GM12878 (cell line): Measurements from ENCODE around the gene ZNF827. TPM values are rescaled to one million over a fixed set of nuclear protein-coding genes. Genes with fewer than 3 reads are reported as not detected.

Experiments used
- CHD2 ChIP-seq: IDR thresholded peaks from 2 replicates; pipeline ENCODE4 v1.6.1; 2011; ENCODE audit warnings: low read depth, low read length, improper control_type of control experiment, borderline replicate concordance
- E2F8 ChIP-seq: fragments of 450-650 bp; IDR thresholded peaks from 2 replicates; pipeline ENCODE4 v1.6.1; 2018; ENCODE audit warnings: mild to moderate bottlenecking, low read depth, moderate library complexity; ENCODE audit not compliant: partially characterized antibody
- EED ChIP-seq: sonication (generic); IDR thresholded peaks from 2 replicates; pipeline ENCODE4 v1.6.1; 2016; ENCODE audit warnings: antibody characterized with exemption, low read depth
- FOXM1 ChIP-seq: IDR thresholded peaks from 2 replicates; pipeline ENCODE4 v1.6.1; 2012; ENCODE audit warnings: low read depth, mild to moderate bottlenecking, inconsistent platforms, low read length, moderate library complexity
- KLF5 ChIP-seq: fragments of 450-650 bp; IDR thresholded peaks from 2 replicates; pipeline ENCODE4 v1.6.1; 2014; ENCODE audit warnings: mild to moderate bottlenecking; ENCODE audit not compliant: partially characterized antibody
- NFYB ChIP-seq: IDR thresholded peaks from 2 replicates; pipeline ENCODE4 v1.6.1; 2011; ENCODE audit warnings: low read depth, mild to moderate bottlenecking, low read length, improper control_type of control experiment, moderate library complexity; ENCODE audit not compliant: insufficient read depth
- NR2F1 ChIP-seq: fragments of 450-650 bp; conservative IDR thresholded peaks from 2 replicates; pipeline ENCODE4 v1.6.1; 2017; ENCODE audit warnings: mild to moderate bottlenecking
- POLR2AphosphoS2 ChIP-seq: IDR thresholded peaks from 2 replicates; pipeline ENCODE4 v1.6.1; 2011; ENCODE audit warnings: low read depth, mild to moderate bottlenecking, low read length, improper control_type of control experiment, moderate library complexity
- PRDM15 ChIP-seq: fragments of 450-650 bp; formaldehyde crosslinking; IDR thresholded peaks from 2 replicates; pipeline ENCODE4 v1.4.0; 2020; ENCODE audit warnings: mild to moderate bottlenecking, moderate library complexity
- SMAD5 ChIP-seq: IDR thresholded peaks from 2 replicates; pipeline ENCODE4 v1.6.1; 2016; ENCODE audit warnings: antibody characterized with exemption, low read depth
- SMC3 ChIP-seq: IDR thresholded peaks from 2 replicates; pipeline ENCODE4 v1.6.1; 2011; ENCODE audit warnings: low read length, improper control_type of control experiment, borderline replicate concordance
- STAT1 ChIP-seq: fragments of 450-650 bp; conservative IDR thresholded peaks from 2 replicates; pipeline ENCODE4 v1.6.1; 2014; ENCODE audit warnings: antibody characterized with exemption, mild to moderate bottlenecking
- YBX1 ChIP-seq: fragments of 450-650 bp; IDR thresholded peaks from 2 replicates; pipeline ENCODE4 v1.6.1; 2016; ENCODE audit warnings: antibody characterized with exemption
- ZNF274 ChIP-seq: IDR thresholded peaks from one replicate; pipeline ENCODE4 v1.8.0; 2011; ENCODE audit not compliant: insufficient read length, insufficient read depth
- ZNF687 ChIP-seq: fragments of 450-650 bp; IDR thresholded peaks from 2 replicates; pipeline ENCODE4 v1.6.1; 2017; ENCODE audit warnings: mild to moderate bottlenecking, moderate library complexity
- polyA plus RNA-seq, 11 experiments: library from polyadenylated mRNA; depleted of rRNA in 4 of 11; unstranded in 6 of 11; stranded (reverse) in 5 of 11; fragments of >200 nt; fragmentation: Nextera tagmentation in 4 of 11; fragmentation: Illumina TruSeq in 1 of 11; extraction: Ambion mirVana in 4 of 11; extraction: Trizol in 1 of 11; gene quantifications; 1 replicate in 1 of 11; 2 replicates in 10 of 11; pipeline versions ENCODE4 v1.2.1 to v1.2.3, GENCODE V29; 2011 to 2016; ENCODE audit warnings: inconsistent platforms in 2 of 11, missing spikeins in 2 of 11, low read depth in 1 of 11
- total RNA-seq, 4 experiments: library from RNA; depleted of rRNA in 3 of 4; stranded (reverse); fragments of >200 nt in 3 of 4; fragmentation: Illumina TruSeq in 1 of 4; extraction: Trizol in 1 of 4; gene quantifications; 2 replicates each; pipeline versions ENCODE4 v1.2.1 to v1.2.3, GENCODE V29; 2013 to 2021
- TF ChIP-seq, protein P1 (sequence below): fragments of 150-350 bp; IDR thresholded peaks from 2 replicates; pipeline ENCODE4 v1.6.1; 2014; ENCODE audit warnings: mild to moderate bottlenecking, low read depth, low read length

The ZNF827 gene
- total and polyA plus RNA-seq, 10 of the 15 experiments (the other 5 are each of a cell fraction or from before 2014, with no cell fraction given) = 3.8 to 31.5 (median 13.6) TPM

DNA sequence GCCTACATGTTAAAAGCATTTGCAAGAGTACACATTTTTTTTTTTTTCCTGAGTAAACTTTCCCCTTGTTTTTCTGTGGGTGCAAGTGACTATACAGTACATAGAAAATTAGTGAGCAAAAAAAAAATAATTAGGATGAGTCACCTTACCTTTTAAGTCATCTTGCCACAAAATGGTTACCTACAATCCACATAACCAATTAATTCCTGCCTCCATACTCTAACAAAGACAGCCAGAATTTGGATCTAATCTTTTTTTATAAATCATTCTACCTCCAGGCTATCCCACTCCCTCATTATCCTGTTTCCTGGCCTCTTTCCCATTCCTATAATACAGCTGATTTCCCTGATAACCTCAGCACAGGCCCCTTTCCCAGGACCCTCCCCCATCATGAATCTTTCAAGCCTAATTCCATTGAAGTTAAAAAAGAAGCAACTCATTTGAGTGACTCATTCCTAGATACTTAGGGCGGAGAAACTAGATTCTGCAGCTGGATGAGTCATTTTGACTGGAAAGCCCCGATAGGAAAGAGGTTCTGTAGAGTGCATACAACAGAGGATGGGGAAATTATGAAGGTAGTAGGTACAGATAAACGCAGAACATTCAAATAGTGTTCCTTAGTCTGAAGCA lies 130.5 kb downstream of the ZNF827 start (continued):
- TF ChIP-seq ZNF687 (no peak), ZNF274 (no peak), SMC3 (no peak; the same call in 1 of the 2 replicates), PRDM15 (no peak), CHD2 (0 out of 2 replicates have a peak, but pooled peaks have one; percentile 20), EED (peak; percentile 100), NR2F1 (peak; percentile 55; the same call in 1 of the 2 replicates), POLR2AphosphoS2 (no peak), STAT1 (no peak), YBX1 (no peak), NFYB (no peak), E2F8 (no peak), FOXM1 (peak; percentile 98), SMAD5 (no peak), KLF5 (no peak)
- TF ChIP-seq, protein P1, sequence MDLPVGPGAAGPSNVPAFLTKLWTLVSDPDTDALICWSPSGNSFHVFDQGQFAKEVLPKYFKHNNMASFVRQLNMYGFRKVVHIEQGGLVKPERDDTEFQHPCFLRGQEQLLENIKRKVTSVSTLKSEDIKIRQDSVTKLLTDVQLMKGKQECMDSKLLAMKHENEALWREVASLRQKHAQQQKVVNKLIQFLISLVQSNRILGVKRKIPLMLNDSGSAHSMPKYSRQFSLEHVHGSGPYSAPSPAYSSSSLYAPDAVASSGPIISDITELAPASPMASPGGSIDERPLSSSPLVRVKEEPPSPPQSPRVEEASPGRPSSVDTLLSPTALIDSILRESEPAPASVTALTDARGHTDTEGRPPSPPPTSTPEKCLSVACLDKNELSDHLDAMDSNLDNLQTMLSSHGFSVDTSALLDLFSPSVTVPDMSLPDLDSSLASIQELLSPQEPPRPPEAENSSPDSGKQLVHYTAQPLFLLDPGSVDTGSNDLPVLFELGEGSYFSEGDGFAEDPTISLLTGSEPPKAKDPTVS = no peak
